ENCODE results near the gene BEND7. TPM values are rescaled to one million over a fixed set of nuclear protein-coding genes. Genes with fewer than 3 reads are reported as not detected.

BEND7 gene
- total RNA-seq, 1 experiment from 2014 or later = 12.8 TPM

DNA sequence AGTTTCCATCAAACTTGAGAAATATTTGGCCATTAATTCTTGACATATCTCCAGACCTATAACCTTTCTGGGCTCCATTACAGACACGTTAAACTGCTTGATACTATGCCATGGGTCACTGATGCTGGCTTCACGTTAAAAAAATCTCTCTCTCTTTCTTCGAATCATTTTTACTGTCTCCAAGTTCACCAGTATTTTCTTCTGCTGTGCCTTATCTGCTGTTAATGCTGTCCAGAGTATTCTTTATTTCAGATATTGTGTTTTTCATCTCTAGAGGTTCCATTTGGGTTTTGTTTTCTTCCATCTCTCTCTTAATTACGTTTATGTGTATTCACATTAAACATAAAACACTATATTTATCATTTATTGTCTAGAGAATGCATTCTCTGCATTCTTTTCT, 45.1 kb upstream of the BEND7 start:
- TF ChIP-seq ZNF219 (CRISPR knock-in tag; IDR thresholded peaks at IDR 0.05; ENCODE audit: borderline replicate concordance) = no peak
- TF ChIP-seq, protein P1, sequence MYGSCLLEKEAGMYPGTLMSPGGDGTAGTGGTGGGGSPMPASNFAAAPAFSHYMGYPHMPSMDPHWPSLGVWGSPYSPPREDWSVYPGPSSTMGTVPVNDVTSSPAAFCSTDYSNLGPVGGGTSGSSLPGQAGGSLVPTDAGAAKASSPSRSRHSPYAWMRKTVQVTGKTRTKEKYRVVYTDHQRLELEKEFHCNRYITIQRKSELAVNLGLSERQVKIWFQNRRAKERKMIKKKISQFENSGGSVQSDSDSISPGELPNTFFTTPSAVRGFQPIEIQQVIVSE (CRISPR knock-in tag; IDR thresholded peaks at IDR 0.05; ENCODE audit: borderline replicate concordance) = no peak
- TF ChIP-seq, protein P2, sequence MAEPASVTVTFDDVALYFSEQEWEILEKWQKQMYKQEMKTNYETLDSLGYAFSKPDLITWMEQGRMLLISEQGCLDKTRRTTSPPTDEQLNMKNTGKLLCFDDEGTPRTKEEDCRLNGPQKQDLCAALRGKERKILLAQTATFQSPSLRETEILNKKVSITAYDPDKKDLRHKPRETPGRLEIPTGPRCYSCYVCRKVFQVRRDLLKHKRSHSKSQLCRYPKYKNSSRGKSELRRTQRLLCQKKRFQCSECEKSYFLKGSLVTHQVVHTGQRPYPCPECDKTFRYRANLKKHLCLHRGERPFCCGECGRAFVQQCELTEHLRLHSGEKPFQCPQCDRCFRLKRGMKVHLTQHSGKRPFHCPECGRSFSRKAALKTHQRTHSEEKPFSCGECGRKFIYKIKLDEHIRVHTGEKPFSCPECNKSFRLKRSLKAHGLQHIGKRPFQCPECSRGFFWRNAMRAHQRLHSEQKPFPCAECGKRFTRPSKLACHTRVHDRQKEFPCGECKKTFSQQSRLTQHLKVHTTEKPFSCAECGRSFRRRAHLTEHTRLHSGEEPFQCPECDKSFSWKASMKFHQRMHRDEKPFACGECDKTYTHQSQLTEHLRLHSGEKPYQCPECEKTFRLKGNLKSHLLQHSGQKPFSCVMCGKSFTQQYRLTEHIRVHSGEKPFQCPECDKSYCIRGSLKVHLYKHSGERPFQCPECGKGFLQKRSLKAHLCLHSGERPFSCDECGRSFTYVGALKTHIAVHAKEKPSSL (CRISPR knock-in tag; conservative IDR thresholded peaks at IDR 0.05) = no peak
- TF ChIP-seq, protein P3, sequence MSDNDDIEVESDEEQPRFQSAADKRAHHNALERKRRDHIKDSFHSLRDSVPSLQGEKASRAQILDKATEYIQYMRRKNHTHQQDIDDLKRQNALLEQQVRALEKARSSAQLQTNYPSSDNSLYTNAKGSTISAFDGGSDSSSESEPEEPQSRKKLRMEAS (CRISPR knock-in tag; IDR thresholded peaks at IDR 0.05) = no peak
- no peak for TF ChIP-seq ZNF671 (CRISPR knock-in tag; IDR thresholded peaks at IDR 0.05)
- no peak for TF ChIP-seq OVOL2 (CRISPR knock-in tag; IDR thresholded peaks at IDR 0.05; ENCODE audit: borderline replicate concordance)
- TF ChIP-seq NR1H2 (CRISPR knock-in tag; IDR thresholded peaks at IDR 0.05) = no peak
- no peak for TF ChIP-seq SP1 (CRISPR knock-in tag; conservative IDR thresholded peaks at IDR 0.05)
- TF ChIP-seq, protein P4, sequence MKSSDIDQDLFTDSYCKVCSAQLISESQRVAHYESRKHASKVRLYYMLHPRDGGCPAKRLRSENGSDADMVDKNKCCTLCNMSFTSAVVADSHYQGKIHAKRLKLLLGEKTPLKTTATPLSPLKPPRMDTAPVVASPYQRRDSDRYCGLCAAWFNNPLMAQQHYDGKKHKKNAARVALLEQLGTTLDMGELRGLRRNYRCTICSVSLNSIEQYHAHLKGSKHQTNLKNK (CRISPR knock-in tag; IDR thresholded peaks at IDR 0.05) = no peak
- TF ChIP-seq, protein P5, sequence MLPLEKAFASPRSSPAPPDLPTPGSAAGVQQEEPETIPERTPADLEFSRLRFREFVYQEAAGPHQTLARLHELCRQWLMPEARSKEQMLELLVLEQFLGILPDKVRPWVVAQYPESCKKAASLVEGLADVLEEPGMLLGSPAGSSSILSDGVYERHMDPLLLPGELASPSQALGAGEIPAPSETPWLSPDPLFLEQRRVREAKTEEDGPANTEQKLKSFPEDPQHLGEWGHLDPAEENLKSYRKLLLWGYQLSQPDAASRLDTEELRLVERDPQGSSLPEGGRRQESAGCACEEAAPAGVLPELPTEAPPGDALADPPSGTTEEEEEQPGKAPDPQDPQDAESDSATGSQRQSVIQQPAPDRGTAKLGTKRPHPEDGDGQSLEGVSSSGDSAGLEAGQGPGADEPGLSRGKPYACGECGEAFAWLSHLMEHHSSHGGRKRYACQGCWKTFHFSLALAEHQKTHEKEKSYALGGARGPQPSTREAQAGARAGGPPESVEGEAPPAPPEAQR (CRISPR knock-in tag; IDR thresholded peaks at IDR 0.05) = no peak
- TF ChIP-seq TCF7 (CRISPR knock-in tag; IDR thresholded peaks at IDR 0.05; ENCODE audit: low read depth) = no peak
- TF ChIP-seq, protein P6, sequence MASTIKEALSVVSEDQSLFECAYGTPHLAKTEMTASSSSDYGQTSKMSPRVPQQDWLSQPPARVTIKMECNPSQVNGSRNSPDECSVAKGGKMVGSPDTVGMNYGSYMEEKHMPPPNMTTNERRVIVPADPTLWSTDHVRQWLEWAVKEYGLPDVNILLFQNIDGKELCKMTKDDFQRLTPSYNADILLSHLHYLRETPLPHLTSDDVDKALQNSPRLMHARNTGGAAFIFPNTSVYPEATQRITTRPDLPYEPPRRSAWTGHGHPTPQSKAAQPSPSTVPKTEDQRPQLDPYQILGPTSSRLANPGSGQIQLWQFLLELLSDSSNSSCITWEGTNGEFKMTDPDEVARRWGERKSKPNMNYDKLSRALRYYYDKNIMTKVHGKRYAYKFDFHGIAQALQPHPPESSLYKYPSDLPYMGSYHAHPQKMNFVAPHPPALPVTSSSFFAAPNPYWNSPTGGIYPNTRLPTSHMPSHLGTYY (CRISPR knock-in tag; IDR thresholded peaks at IDR 0.05) = no peak
- no peak for TF ChIP-seq IRF2 (CRISPR knock-in tag; IDR thresholded peaks at IDR 0.05; ENCODE audit: borderline replicate concordance, low read depth)
- TF ChIP-seq JUN (CRISPR knock-in tag; IDR thresholded peaks at IDR 0.05) = no peak
- no peak for TF ChIP-seq ZBTB21 (CRISPR knock-in tag; IDR thresholded peaks at IDR 0.05; ENCODE audit: borderline replicate concordance)
- H3K4me3 Mint-ChIP-seq = no peak overlapping the region
- no peaks in the 10 kb centered on the region for H3K9me3 Mint-ChIP-seq
- no peak for DNase-seq (ENCODE audit: low spot score)
- POLR2A ChIA-PET = no interaction called here
- H3K36me3 Mint-ChIP-seq = no peaks in the 10 kb centered on the region
- no peaks in the 10 kb centered on the region for H3K4me1 Mint-ChIP-seq
- no peak overlapping the region for H3K27ac Mint-ChIP-seq
- peaks cover 36% of the 10 kb centered on the region for H3K27me3 Mint-ChIP-seq (ENCODE audit: low read depth)
- CTCF ChIA-PET = no interaction called here
- ATAC-seq = no peak

DNA sequence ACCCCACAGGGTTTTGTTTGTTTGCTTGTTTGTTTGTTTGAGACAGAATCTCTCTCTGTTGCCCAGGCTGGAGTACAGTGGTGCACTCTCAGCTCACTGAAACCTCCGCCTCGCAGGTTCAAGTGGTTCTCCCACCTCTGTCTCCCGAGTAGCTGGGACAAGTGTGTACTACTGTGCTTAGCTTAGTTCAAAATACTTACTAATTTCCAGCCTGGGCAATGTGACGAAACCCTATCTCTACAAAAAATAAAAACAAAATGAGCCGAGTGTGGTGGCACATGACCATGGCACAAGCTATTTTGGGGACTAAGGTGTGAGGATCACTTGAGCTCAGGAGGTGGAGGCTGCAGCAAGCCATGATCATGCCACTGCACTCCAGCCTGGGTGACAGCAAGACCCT, 42.7 kb upstream of the BEND7 start:
- CTCF ChIA-PET = interaction anchor here (1.0 to 1.4 kb wide), 3 partner anchors 15 to 200 kb away, joined by 3 to 8 read pairs (median 3); partner anchors contain the start of gene PRPF18
- Mint-ChIP-seq H3K27ac (no peak overlapping the region), H3K4me1 (no peaks in the 10 kb centered on the region), H3K9me3 (no peaks in the 10 kb centered on the region; the same call in 1 of the 2 replicates), H3K4me3 (no peak overlapping the region), H3K36me3 (no peaks in the 10 kb centered on the region), H3K27me3 (ENCODE audit: low read depth) (peaks cover 26% of the 10 kb centered on the region)
- DNase-seq (ENCODE audit: low spot score) (no peak), ATAC-seq (no peak)
- TF ChIP-seq, protein P7, sequence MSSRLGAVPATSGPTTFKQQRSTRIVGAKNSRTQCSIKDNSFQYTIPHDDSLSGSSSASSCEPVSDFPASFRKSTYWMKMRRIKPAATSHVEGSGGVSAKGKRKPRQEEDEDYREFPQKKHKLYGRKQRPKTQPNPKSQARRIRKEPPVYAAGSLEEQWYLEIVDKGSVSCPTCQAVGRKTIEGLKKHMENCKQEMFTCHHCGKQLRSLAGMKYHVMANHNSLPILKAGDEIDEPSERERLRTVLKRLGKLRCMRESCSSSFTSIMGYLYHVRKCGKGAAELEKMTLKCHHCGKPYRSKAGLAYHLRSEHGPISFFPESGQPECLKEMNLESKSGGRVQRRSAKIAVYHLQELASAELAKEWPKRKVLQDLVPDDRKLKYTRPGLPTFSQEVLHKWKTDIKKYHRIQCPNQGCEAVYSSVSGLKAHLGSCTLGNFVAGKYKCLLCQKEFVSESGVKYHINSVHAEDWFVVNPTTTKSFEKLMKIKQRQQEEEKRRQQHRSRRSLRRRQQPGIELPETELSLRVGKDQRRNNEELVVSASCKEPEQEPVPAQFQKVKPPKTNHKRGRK (CRISPR knock-in tag; IDR thresholded peaks at IDR 0.05; ENCODE audit: borderline replicate concordance) = no peak
- no peak for TF ChIP-seq ZNF121 (CRISPR knock-in tag; IDR thresholded peaks at IDR 0.05)
- TF ChIP-seq JUN (CRISPR knock-in tag; IDR thresholded peaks at IDR 0.05) = no peak
- TF ChIP-seq HMGA2 (CRISPR knock-in tag; IDR thresholded peaks at IDR 0.05) = no peak
- no peak for TF ChIP-seq SP1 (CRISPR knock-in tag; conservative IDR thresholded peaks at IDR 0.05)
- POLR2A ChIA-PET = no interaction called here

All from WTC11 (cell line).